Effector memory CD4-positive, alpha-beta T cell (primary cell): ENCODE results near the gene TSC1.

ENCODE experiments used
- DNase-seq, 3 donors: peaks; one replicate each; pipeline ENCODE4 v3.0.0-alpha.2; 2020
- H3K27ac ChIP-seq: 2 replicates; pipeline ENCODE4 v1.7.0; 2013; ENCODE audit warnings: mild to moderate bottlenecking, low read length, moderate library complexity; ENCODE audit not compliant: insufficient read depth, poor library complexity, severe bottlenecking
- H3K27me3 ChIP-seq: replicated peaks from 2 replicates; pipeline ENCODE4 v1.7.0; 2013; ENCODE audit warnings: mild to moderate bottlenecking, low read length; ENCODE audit not compliant: insufficient read depth, control insufficient read depth, poor library complexity, severe bottlenecking
- H3K36me3 ChIP-seq: 2 replicates; pipeline ENCODE4 v1.7.0; 2013; ENCODE audit warnings: mild to moderate bottlenecking, low read length, moderate library complexity; ENCODE audit not compliant: control insufficient read depth, insufficient read depth
- H3K4me1 ChIP-seq: 2 replicates; pipeline ENCODE4 v1.7.0; 2013; ENCODE audit warnings: low read length, mild to moderate bottlenecking; ENCODE audit not compliant: control insufficient read depth, insufficient read depth, poor library complexity, severe bottlenecking
- H3K4me3 ChIP-seq: 2 replicates; pipeline ENCODE4 v1.7.0; 2013; ENCODE audit warnings: low read length, low read depth, mild to moderate bottlenecking; ENCODE audit not compliant: insufficient read depth, poor library complexity, severe bottlenecking
- H3K9me3 ChIP-seq: 2 replicates; pipeline ENCODE4 v1.7.0; 2013; ENCODE audit warnings: mild to moderate bottlenecking, low read length, moderate library complexity; ENCODE audit not compliant: control insufficient read depth

TSC1 gene

GRCh38 chr9:132957805-132958204, 13.4 kb upstream of the TSC1 start:
- Histone ChIP-seq H3K9me3 (no peaks in the 10 kb centered on the region), H3K4me3 (no peak overlapping the region)
- no peak for DNase-seq

GRCh38 chr9:132955768-132956167, 11.4 kb upstream of the TSC1 start:
- Histone ChIP-seq H3K9me3 (no peaks in the 10 kb centered on the region), H3K27ac (no peak overlapping the region), H3K4me1 (no peaks in the 10 kb centered on the region), H3K36me3 (no peaks in the 10 kb centered on the region), H3K27me3 (no peaks in the 10 kb centered on the region), H3K4me3 (no peak overlapping the region)
- DNase-seq = no peak

More at GRCh38 chr9:132957805-132958204, 13.4 kb upstream of the TSC1 start:
- H3K36me3 ChIP-seq = no peaks in the 10 kb centered on the region
- no peaks in the 10 kb centered on the region for H3K4me1 ChIP-seq
- H3K27ac ChIP-seq = no peak overlapping the region
- H3K27me3 ChIP-seq = no peaks in the 10 kb centered on the region

DNA sequence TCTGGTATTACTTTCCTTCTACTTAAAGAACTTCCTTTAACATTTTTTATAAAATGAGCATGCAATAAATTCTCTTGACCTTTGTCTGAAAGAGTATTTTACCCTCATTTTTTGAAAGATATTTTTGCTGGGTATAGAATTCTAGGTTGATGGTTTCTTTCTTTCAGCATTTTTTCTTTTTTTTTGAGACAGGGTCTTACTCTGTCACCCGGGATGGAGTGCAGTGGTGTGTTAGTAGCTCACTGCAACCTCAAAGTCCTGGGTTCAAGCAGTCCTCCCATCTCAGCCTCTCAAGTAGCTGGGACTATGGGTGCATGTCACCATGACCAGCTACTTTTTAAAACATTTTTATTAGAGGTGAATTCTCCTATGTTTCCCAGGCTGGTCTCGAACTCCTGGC, 10.7 kb upstream of the TSC1 start:
- no peak for DNase-seq
- H3K9me3 ChIP-seq = no peaks in the 10 kb centered on the region

GRCh38 chr9:132949709-132950108, 5.3 kb upstream of the TSC1 start:
- no peak for DNase-seq
- Histone ChIP-seq H3K27ac (no peak overlapping the region), H3K36me3 (no peaks in the 10 kb centered on the region), H3K9me3 (no peaks in the 10 kb centered on the region), H3K27me3 (no peaks in the 10 kb centered on the region), H3K4me1 (peaks cover 9% of the 10 kb centered on the region), H3K4me3 (no peak overlapping the region)

More for the DNA sequence above, 10.7 kb upstream of the TSC1 start:
- Histone ChIP-seq H3K4me3 (no peak overlapping the region), H3K27ac (no peak overlapping the region), H3K27me3 (no peaks in the 10 kb centered on the region), H3K4me1 (no peaks in the 10 kb centered on the region), H3K36me3 (no peaks in the 10 kb centered on the region)

DNA sequence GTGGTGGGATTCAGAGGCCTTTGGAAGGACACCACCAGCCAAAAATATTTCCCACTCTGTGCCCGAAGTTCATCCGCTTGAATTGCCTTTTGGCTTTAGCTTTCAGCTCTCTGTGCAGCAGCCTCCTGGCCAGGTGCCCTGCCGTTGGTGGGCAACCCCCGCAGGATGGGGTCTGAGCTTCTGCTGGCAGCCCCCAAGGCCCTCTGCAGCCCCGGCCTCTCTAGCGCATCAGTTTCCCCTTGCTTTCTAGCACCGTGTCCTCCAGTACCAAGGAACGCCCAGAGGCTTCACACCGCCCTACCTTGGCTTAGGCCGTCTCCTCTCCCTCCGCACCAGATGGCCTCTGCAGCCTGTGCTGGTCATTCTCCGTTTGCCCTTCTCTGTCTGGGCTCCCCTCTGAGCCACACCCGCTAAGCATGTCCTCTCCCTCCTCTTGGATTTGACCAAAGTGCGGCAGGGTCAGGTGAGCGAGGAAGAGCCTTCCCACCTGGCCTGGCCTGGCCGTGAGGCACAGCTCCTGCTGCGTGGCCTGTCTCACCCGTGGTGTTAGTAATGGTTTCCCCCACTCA, 4.2 kb upstream of the TSC1 start:
- H3K9me3 ChIP-seq = no peaks in the 10 kb centered on the region
- no peaks in the 10 kb centered on the region for H3K27me3 ChIP-seq
- H3K4me3 ChIP-seq = no peak overlapping the region
- no peak for DNase-seq
- no peak overlapping the region for H3K27ac ChIP-seq
- no peaks in the 10 kb centered on the region for H3K36me3 ChIP-seq
- peaks cover 14% of the 10 kb centered on the region for H3K4me1 ChIP-seq

DNA sequence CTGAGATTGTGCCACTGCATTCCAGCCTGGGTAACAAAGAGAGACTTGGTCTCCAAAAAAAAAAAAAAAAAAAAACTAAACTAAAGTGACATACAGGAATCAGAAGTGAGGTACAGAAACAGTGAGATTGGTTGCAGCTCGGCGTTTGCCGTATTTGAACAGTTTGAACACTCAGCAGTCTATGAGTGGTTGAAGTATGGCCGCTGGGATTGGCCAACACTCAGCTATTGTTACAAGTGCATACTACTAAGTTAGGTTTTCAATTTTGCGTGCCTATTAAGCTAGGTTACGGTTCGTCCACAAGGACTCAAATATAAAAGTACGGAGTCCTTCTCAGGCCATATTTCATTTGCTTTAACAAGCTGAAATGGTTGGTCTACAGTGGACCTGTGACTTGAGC, 3.3 kb upstream of the TSC1 start:
- no peak overlapping the region for H3K4me3 ChIP-seq
- no peak for DNase-seq
- H3K27ac ChIP-seq = no peak overlapping the region
- H3K9me3 ChIP-seq = no peaks in the 10 kb centered on the region
- H3K27me3 ChIP-seq = no peaks in the 10 kb centered on the region
- no peaks in the 10 kb centered on the region for H3K36me3 ChIP-seq
- peaks cover 17% of the 10 kb centered on the region for H3K4me1 ChIP-seq

DNA sequence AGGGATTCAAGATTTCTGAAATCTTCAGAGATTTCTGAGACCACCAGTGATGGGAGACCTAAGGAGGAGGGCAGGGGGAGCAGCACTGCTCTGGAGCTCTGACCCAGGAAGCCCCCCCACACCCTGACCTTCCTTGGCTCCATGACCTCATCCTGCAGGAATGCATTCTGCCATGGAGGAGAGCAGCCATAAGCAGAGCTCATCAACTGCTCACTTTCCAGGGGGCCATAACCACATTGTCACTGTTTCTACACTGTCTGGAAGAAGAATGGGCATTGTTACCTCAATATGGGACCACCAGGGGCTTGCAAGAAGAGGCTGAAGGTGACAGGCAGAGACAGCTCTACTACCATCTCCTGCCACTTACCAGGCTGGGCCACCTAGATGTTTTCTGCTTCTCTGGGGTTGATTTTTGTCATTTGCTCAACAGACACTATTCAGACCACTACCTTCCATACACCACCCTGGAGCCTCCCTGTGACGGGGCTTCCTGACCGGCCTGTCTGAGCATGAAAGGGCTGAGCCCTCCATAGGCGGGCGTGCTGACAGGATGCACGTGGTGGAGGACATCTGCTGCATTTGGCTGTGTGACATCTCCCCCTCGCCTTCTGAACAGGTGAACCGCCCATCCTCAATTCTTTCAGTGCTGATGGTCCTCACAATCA, 2.3 kb upstream of the TSC1 start:
- no peak for DNase-seq
- Histone ChIP-seq H3K27ac (no peak overlapping the region), H3K36me3 (no peaks in the 10 kb centered on the region), H3K27me3 (no peaks in the 10 kb centered on the region), H3K4me1 (peaks cover 17% of the 10 kb centered on the region), H3K4me3 (no peak overlapping the region), H3K9me3 (no peaks in the 10 kb centered on the region)

GRCh38 chr9:132946211-132946610, 1.8 kb upstream of the TSC1 start:
- DNase-seq = no peak
- H3K27me3 ChIP-seq = no peaks in the 10 kb centered on the region
- H3K27ac ChIP-seq = no peak overlapping the region
- no peaks in the 10 kb centered on the region for H3K9me3 ChIP-seq
- H3K4me3 ChIP-seq = no peak overlapping the region
- H3K4me1 ChIP-seq = peaks cover 17% of the 10 kb centered on the region
- no peaks in the 10 kb centered on the region for H3K36me3 ChIP-seq

GRCh38 chr9:132945186-132946130, 1.0 kb upstream of the TSC1 start:
- Histone ChIP-seq H3K27ac (peak overlapping the region; percentile 99), H3K4me3 (peak overlapping the region; percentile 98), H3K9me3 (no peaks in the 10 kb centered on the region), H3K27me3 (no peaks in the 10 kb centered on the region), H3K36me3 (no peaks in the 10 kb centered on the region), H3K4me1 (peaks cover 17% of the 10 kb centered on the region)
- DNase-seq = no peak
